ENCODE data around the gene CCDC174.

CCDC174 gene

DNA sequence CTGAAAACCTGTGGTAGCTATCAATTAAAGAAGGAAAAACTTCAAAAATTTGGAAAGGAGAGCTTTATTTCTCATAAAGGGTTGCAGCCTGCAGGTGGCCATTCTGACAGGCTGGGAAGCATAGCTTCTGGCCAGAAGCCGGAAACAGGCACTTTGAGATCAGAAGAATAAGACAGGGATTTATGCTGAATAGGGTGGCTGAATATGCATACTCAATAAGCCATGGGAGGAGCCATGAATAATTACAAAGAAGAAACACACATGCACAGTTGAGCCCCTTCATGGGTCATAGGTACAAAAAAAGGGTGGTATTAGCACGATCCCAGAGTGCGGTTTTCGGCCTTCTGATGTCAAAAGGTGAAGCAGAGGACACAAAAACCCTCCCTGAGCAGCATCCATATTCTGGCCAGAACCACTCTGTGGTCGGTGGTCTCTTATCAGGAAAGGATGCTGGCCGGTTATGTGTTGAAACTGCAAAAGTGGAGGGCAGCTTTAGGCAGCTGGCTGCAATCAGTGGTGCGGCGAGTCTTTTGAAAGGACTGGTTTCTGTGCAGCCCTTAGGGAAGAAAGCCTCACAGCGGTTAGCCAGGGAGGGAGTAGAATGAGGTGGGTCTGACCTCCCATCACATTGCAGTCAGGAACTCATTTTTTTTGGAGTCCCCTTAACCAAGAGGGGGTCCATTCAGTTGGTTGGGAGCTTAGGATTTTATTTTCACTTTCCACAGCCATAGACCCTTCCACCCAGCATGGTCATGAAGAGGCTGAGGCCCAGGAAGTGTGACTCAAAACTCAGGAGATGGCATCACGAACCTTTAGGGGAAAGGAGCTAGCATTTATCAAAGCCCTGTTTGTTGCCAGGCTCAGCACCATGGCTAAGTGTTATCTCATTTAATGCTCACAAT is 34.7 kb upstream of the CCDC174 start:
- H3K4me3 ChIP-seq (ENCODE audit: low read length): no peak overlapping the region
- peaks cover 18% of the 10 kb centered on the region for H3K4me1 ChIP-seq (ENCODE audit: insufficient read depth, low read length)
- H3K27me3 ChIP-seq (ENCODE audit: insufficient read depth, low read length): peaks cover 13% of the 10 kb centered on the region
- H3K9me3 ChIP-seq (ENCODE audit: low read length): no peaks in the 10 kb centered on the region
- H3K36me3 ChIP-seq (ENCODE audit: insufficient read depth, low read length): no peaks in the 10 kb centered on the region
- H2AFZ ChIP-seq (ENCODE audit: low read depth, low read length): no peak overlapping the region

DNA sequence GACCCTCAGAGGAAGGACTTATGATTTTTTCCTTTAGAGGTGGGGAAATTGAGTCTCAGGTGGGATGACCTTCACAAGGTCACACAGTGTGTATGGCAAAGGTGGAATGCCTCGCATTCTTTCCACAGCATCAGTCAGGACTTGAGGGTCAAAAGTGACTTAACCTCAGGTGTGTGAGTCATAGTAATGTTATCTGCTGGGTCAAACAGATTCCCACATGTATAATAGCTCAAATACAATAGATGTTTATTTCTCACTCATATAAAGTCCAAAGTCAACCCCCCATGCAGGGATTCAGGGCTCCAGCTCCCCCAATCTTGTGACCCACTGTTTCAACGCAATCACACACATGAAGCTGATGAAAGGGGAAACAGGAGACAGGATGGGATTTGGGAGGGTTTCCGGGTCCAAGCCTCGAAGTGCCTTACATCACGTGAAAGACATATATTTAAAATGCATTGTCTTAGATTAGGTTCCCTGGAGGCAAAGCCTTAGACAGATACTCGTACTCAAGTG is 34.0 kb upstream of the CCDC174 start:
- Histone ChIP-seq H2AFZ (ENCODE audit: low read depth, low read length) (no peak overlapping the region), H3K36me3 (ENCODE audit: insufficient read depth, low read length) (no peaks in the 10 kb centered on the region), H3K4me3 (ENCODE audit: low read length) (no peak overlapping the region), H3K27me3 (ENCODE audit: insufficient read depth, low read length) (peaks cover 8% of the 10 kb centered on the region), H3K9me3 (ENCODE audit: low read length) (no peaks in the 10 kb centered on the region), H3K4me1 (ENCODE audit: insufficient read depth, low read length) (peaks cover 22% of the 10 kb centered on the region)

DNA sequence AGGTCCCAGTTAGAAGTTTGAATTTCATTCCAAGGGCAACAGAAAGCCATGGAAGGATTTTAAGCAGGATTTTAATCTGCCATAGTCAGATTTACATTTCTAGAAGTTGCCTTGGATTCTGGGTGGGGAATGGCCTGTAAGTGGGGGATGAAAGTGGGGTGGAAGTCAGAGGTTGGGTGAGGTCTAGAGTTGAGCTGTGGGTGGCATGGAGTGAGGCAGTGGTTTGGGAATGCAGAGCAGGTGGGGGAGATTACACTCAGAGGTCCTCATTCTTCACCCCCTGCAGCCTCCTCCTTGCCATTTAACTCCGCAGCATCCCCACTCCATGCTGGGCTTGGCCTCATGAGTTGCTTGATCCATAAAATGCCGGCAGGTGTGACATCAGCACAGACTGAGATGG is 32.0 kb upstream of the CCDC174 start:
- no peak overlapping the region for H2AFZ ChIP-seq (ENCODE audit: low read depth, low read length)
- peaks cover 6% of the 10 kb centered on the region for H3K27me3 ChIP-seq (ENCODE audit: insufficient read depth, low read length)
- H3K9me3 ChIP-seq (ENCODE audit: low read length): no peaks in the 10 kb centered on the region
- H3K36me3 ChIP-seq (ENCODE audit: insufficient read depth, low read length): no peaks in the 10 kb centered on the region
- peaks cover 24% of the 10 kb centered on the region for H3K4me1 ChIP-seq (ENCODE audit: insufficient read depth, low read length)
- H3K4me3 ChIP-seq (ENCODE audit: low read length): no peak overlapping the region

DNA sequence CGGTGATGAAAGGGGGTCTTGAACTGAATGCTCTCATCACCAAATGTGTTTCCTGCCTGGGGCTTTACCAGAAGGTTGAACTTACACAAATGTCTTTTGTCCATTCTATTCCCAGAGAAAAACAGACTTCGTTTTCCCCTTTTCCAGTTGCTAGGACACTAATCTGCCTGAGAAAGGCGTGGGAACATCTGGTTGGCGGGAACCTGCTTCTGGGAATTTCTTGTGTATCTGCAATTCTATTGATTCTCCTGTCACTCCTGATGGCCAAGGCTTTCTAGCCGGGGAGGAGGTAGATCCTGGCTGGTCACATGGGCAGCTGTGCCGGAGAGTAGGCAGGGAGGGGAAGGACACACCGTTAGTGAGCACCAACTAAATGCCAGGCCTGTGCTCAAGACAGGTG is 31.1 kb upstream of the CCDC174 start:
- no peak overlapping the region for H2AFZ ChIP-seq (ENCODE audit: low read depth, low read length)
- H3K27me3 ChIP-seq (ENCODE audit: insufficient read depth, low read length): peaks cover 6% of the 10 kb centered on the region
- H3K36me3 ChIP-seq (ENCODE audit: insufficient read depth, low read length): no peaks in the 10 kb centered on the region
- no peak overlapping the region for H3K4me3 ChIP-seq (ENCODE audit: low read length)
- H3K4me1 ChIP-seq (ENCODE audit: insufficient read depth, low read length): peaks cover 24% of the 10 kb centered on the region
- H3K9me3 ChIP-seq (ENCODE audit: low read length): no peaks in the 10 kb centered on the region

DNA sequence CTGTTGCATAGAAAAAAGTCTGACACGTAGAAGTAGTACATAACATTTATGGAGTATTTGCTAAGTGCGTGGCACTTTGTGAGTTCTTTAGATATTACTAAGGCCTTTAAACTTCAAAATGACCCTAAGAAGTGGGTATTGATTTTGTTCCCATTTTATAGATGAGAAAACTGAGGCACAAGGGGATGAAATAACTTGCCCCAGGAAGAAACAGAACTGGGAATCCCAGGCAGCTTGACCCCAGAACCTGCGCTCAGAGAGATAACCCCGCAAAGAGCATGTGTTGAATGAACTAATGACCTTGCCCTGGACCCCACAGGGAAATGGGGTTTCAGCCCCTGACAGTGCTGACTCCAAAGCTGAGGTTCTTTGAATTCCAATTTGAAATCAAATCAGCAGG is 30.5 kb upstream of the CCDC174 start:
- Histone ChIP-seq H3K4me3 (ENCODE audit: low read length) (no peak overlapping the region), H3K27me3 (ENCODE audit: insufficient read depth, low read length) (peaks cover 6% of the 10 kb centered on the region), H3K36me3 (ENCODE audit: insufficient read depth, low read length) (no peaks in the 10 kb centered on the region), H3K4me1 (ENCODE audit: insufficient read depth, low read length) (peaks cover 24% of the 10 kb centered on the region), H3K9me3 (ENCODE audit: low read length) (no peaks in the 10 kb centered on the region), H2AFZ (ENCODE audit: low read depth, low read length) (no peak overlapping the region)

DNA sequence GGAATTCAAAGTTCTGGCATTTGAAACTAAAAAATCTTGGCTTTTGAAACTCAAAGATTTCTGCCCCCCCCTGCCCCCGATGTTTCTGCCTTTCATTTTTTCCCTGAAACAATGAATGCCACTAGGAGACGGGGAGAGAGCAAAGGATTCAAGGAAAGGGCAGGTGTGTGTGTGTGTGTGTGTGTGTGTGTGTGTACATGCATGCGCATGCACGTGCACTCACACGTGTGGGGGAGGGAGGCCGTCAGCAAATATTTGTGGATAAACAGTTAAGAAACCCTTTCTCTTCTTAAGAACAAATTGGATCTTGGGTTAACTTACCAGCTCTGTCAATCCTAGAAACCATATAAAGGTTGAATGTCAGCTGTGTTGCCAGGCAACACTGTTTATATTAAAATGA is 29.2 kb upstream of the CCDC174 start:
- H3K4me1 ChIP-seq (ENCODE audit: insufficient read depth, low read length): peaks cover 17% of the 10 kb centered on the region
- no peaks in the 10 kb centered on the region for H3K9me3 ChIP-seq (ENCODE audit: low read length)
- no peak overlapping the region for H3K4me3 ChIP-seq (ENCODE audit: low read length)
- no peak overlapping the region for H2AFZ ChIP-seq (ENCODE audit: low read depth, low read length)
- H3K36me3 ChIP-seq (ENCODE audit: insufficient read depth, low read length): no peaks in the 10 kb centered on the region
- peaks cover 6% of the 10 kb centered on the region for H3K27me3 ChIP-seq (ENCODE audit: insufficient read depth, low read length)

DNA sequence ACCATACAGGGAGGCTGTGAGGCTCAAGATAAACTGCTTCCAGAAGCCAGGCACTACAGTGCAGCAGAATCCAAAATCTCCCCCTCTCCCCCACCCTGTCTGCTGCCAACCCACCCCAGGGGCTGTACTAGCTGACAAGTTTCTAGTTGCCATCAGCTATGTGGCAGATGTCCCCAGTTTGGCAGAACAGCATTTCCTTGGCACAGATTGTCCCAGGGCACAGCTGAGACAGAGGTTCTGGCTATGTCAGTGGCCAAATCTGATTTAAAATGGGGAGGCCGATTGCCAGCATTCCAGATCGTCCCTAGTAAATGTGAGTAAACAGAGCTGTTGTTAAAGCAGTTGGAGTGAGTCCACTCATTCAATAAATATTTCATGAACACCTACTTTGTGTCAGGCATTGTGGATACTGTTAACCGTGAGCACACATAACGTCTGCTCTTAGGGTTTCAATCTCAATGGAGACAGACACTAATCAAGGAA is 28.0 kb upstream of the CCDC174 start:
- Histone ChIP-seq H2AFZ (ENCODE audit: low read depth, low read length) (no peak overlapping the region), H3K27me3 (ENCODE audit: insufficient read depth, low read length) (peaks cover 9% of the 10 kb centered on the region), H3K36me3 (ENCODE audit: insufficient read depth, low read length) (no peaks in the 10 kb centered on the region), H3K4me1 (ENCODE audit: insufficient read depth, low read length) (peaks cover 17% of the 10 kb centered on the region), H3K9me3 (ENCODE audit: low read length) (peaks cover 3% of the 10 kb centered on the region), H3K4me3 (ENCODE audit: low read length) (no peak overlapping the region)

DNA sequence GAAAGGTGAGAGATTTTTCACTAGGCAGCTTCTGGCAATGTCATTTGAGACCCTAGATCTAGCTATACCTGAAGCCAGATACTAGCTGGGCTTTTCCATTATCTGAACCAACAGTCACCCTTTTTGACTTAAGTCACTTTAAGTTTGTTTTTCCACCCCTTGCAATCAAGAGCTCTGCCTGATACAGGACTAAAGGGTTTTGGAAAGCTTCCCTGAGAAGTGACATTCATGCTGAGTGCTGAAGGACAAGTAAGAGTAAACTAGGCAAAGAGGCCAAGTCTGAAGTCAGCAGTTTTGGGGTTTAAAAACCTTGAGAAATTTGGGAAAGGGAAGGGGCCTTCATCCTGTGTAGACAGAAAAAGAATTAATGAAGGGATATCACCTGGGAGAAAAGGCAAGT is 27.1 kb upstream of the CCDC174 start:
- Histone ChIP-seq H3K27me3 (ENCODE audit: insufficient read depth, low read length) (peaks cover 9% of the 10 kb centered on the region), H3K36me3 (ENCODE audit: insufficient read depth, low read length) (no peaks in the 10 kb centered on the region), H2AFZ (ENCODE audit: low read depth, low read length) (no peak overlapping the region), H3K9me3 (ENCODE audit: low read length) (peaks cover 5% of the 10 kb centered on the region), H3K4me3 (ENCODE audit: low read length) (no peak overlapping the region), H3K4me1 (ENCODE audit: insufficient read depth, low read length) (peaks cover 17% of the 10 kb centered on the region)

DNA sequence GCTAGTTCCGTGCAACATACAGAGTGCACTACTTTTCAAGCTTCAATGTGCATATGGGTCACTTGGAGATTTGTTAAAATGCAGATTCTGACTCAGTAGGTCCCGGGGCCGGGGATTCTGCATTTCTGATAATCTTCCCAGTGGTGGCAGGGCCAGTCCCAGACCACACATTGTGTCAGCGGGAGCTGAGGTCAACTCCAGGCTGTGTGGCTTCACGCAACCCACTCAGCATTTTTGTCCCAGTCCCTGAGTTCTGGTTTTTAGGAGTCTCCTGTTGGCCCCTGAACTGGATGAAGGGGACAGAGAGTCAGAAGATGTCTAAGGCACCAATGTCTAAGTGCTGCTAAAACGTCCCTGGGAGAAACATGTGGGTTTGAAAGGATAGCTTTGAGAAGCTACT is 26.1 kb upstream of the CCDC174 start:
- Histone ChIP-seq H3K36me3 (ENCODE audit: insufficient read depth, low read length) (no peaks in the 10 kb centered on the region), H3K4me3 (ENCODE audit: low read length) (no peak overlapping the region), H3K27me3 (ENCODE audit: insufficient read depth, low read length) (peaks cover 9% of the 10 kb centered on the region), H2AFZ (ENCODE audit: low read depth, low read length) (no peak overlapping the region), H3K4me1 (ENCODE audit: insufficient read depth, low read length) (peaks cover 9% of the 10 kb centered on the region), H3K9me3 (ENCODE audit: low read length) (peaks cover 5% of the 10 kb centered on the region)

DNA sequence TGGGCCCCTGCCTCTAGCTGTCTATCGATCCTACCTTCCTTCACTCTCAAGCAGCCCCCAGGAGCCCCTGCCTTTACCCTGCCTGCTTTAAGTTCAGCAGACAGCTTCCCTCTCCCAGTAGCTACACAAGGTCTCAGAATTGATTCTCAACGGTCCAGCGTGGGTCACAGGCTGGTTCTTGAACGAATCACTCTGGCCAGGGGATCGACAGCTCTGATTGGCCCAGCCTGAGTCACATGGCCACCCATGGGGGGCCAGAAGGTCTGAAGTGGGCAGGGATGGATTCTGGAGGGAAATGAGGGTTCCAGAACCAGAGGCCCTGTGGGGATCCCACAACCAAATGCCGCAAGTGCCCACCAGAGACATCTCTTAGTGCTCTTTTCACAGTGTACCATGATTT is 23.7 kb upstream of the CCDC174 start:
- Histone ChIP-seq H3K27me3 (ENCODE audit: insufficient read depth, low read length) (peaks cover 14% of the 10 kb centered on the region), H2AFZ (ENCODE audit: low read depth, low read length) (no peak overlapping the region), H3K4me3 (ENCODE audit: low read length) (no peak overlapping the region), H3K4me1 (ENCODE audit: insufficient read depth, low read length) (peaks cover under 1% of the 10 kb centered on the region), H3K36me3 (ENCODE audit: insufficient read depth, low read length) (no peaks in the 10 kb centered on the region), H3K9me3 (ENCODE audit: low read length) (peaks cover 5% of the 10 kb centered on the region)

DNA sequence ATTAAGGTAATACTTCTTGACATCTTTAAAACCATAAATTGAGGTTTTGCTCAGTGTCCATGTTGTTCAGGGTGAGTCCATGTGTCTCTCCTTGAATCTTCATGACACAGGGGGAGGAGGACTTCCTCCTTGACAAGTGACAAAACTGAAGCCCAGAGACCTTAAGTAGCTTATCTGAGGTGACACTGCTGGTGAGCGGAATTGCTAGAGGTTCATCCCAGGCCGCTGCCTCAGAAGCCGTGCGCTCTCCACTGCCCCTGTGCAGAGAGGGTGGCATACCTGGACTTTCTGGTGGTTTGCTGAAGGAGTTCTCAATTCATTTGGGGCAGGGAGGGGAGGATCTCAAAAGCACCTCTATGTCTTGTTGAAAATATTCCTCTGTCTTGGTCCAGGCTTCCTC is 23.2 kb upstream of the CCDC174 start:
- Histone ChIP-seq H3K27me3 (ENCODE audit: insufficient read depth, low read length) (peaks cover 15% of the 10 kb centered on the region), H3K4me1 (ENCODE audit: insufficient read depth, low read length) (no peaks in the 10 kb centered on the region), H2AFZ (ENCODE audit: low read depth, low read length) (no peak overlapping the region), H3K9me3 (ENCODE audit: low read length) (peaks cover 5% of the 10 kb centered on the region), H3K4me3 (ENCODE audit: low read length) (no peak overlapping the region), H3K36me3 (ENCODE audit: insufficient read depth, low read length) (no peaks in the 10 kb centered on the region)

DNA sequence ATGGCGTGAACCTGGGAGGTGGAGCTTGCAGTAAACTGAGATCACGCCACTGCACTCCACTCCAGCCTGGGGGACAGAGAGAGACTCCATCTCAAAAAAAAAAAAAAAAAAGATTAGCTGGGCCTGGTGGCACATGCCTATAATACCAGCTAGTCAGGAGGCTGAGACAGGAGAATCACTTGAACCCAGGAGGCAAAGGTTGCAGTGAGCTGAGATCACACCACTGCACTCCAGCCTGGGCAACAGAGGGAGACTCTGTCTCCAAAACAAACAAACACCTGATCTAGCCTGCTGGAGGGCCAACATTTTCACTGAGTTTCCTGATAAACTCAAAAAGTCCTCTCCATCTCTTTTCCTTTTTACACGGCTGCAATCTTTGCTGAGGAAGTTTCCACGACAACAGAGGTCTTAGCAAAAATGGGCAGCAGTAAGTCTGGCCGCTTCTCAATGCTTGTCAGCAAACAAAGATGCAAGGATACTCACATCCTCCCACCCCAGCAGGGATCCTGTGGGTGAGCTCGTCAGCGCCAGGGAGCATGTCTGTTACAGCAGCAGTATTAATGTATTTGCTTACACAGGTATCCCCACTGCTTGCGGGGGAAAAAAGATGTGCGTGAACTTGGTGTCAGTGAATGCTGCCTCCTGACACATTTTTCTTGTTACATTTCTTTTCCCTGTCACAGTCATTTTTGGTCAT is 21.0 kb upstream of the CCDC174 start:
- Histone ChIP-seq H3K27me3 (ENCODE audit: insufficient read depth, low read length) (peaks cover 12% of the 10 kb centered on the region), H2AFZ (ENCODE audit: low read depth, low read length) (no peak overlapping the region), H3K4me1 (ENCODE audit: insufficient read depth, low read length) (no peaks in the 10 kb centered on the region), H3K9me3 (ENCODE audit: low read length) (peaks cover 5% of the 10 kb centered on the region), H3K36me3 (ENCODE audit: insufficient read depth, low read length) (no peaks in the 10 kb centered on the region), H3K4me3 (ENCODE audit: low read length) (no peak overlapping the region)

DNA sequence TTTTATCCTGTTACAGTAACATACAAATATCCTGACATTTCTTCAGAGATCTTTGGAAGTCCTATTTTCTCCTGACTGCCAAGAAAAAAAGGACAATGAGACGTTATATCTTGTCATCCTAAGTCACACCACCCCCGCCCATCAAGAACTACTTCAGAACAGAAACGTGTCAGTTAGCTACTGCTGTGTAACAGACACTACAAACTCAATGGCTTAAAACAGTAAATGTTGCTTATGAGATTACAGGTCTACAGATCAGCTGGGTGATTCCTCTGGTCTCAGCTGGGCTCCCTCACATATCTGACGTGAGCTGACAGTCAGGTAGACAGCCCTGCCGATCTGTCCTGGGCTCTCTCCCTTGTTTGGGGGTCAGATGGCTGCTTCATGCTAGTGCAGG is 20.5 kb upstream of the CCDC174 start:
- H3K9me3 ChIP-seq (ENCODE audit: low read length): peaks cover 5% of the 10 kb centered on the region
- H2AFZ ChIP-seq (ENCODE audit: low read depth, low read length): no peak overlapping the region
- H3K36me3 ChIP-seq (ENCODE audit: insufficient read depth, low read length): no peaks in the 10 kb centered on the region
- H3K27me3 ChIP-seq (ENCODE audit: insufficient read depth, low read length): peaks cover 12% of the 10 kb centered on the region
- H3K4me1 ChIP-seq (ENCODE audit: insufficient read depth, low read length): no peaks in the 10 kb centered on the region
- no peak overlapping the region for H3K4me3 ChIP-seq (ENCODE audit: low read length)
